Mucosa of rectum (tissue), 2 donors: Measurements from ENCODE around the gene ZDHHC19.
A peak's percentile ranks its signal among the peaks of the same experiment; 100 is the strongest.
"Not testable (repeated sequence)": the region's sequence is repeated elsewhere in the genome, so short reads cannot be mapped to it uniquely, and the experiment has no call there.

ENCODE experiments used
- H3K27ac ChIP-seq, 2 donors: one replicate each; pipeline ENCODE4 v1.7.0; 2013; ENCODE audit warnings: inconsistent platforms in 2 of 2, low read depth in 2 of 2, low read length in 2 of 2
- H3K27me3 ChIP-seq, 2 donors: one replicate each; pipeline ENCODE4 v1.7.0; 2013; ENCODE audit warnings: low read length in 2 of 2; ENCODE audit not compliant: control insufficient read depth in 2 of 2, insufficient read depth in 2 of 2
- H3K36me3 ChIP-seq, 2 donors: one replicate each; pipeline ENCODE4 v1.7.0; 2013; ENCODE audit warnings: low read length in 2 of 2; ENCODE audit not compliant: control insufficient read depth in 2 of 2, insufficient read depth in 2 of 2
- H3K4me1 ChIP-seq, 2 donors: one replicate each; pipeline ENCODE4 v1.7.0; 2013; ENCODE audit warnings: low read length in 2 of 2, mild to moderate bottlenecking in 1 of 2; ENCODE audit not compliant: control insufficient read depth in 2 of 2, insufficient read depth in 2 of 2
- H3K4me3 ChIP-seq, 2 donors: one replicate each; pipeline ENCODE4 v1.7.0; 2013; ENCODE audit warnings: low read length in 2 of 2
- H3K9ac ChIP-seq, 2 donors: one replicate each; pipeline ENCODE4 v1.7.0; 2013; ENCODE audit warnings: low read length in 2 of 2, low read depth in 1 of 2, mild to moderate bottlenecking in 1 of 2
- H3K9me3 ChIP-seq, 2 donors: one replicate each; pipeline ENCODE4 v1.7.0; 2013; ENCODE audit warnings: low read length in 2 of 2; ENCODE audit not compliant: control insufficient read depth in 2 of 2
- donor health status: healthy.
- donor health status: Normal muscosa, but diverticular disease.

Gene ZDHHC19

DNA sequence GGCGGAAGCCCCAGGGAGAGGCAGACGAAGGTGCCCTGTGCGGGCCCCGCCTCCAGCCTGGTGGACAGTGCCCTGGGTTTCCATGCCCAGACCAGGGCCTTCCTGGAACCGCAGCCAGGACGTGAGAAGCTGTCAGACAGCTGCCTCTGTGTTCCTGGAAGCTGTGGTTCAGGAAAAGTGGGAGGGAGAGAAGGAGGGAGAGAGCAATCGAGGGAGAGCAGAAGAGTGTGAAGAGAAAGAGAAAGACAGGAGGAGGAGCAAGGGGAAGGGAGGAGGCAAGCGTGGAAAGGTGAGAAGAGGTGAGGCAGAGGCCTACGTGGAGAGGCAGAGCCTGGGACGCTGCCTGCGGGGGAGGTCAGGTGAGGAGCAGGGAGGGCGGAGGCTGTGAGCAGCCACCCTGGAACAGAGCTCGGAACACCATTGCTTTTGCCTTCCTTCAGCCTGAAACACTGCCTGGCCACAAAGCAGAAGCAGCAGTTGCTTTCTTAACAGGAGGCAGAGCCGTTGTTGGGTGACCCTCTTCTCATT lies 18.6 kb downstream of the ZDHHC19 start:
- peak overlapping the region; percentile 29 to 63 for H3K9ac ChIP-seq
- no peaks in the 10 kb centered on the region for H3K27me3 ChIP-seq
- no peak overlapping the region for H3K4me3 ChIP-seq
- H3K4me1 ChIP-seq, result peaks cover 36 to 47% of the 10 kb centered on the region in 2 donors
- H3K36me3 ChIP-seq, result no peaks in the 10 kb centered on the region
- no peaks in the 10 kb centered on the region for H3K9me3 ChIP-seq
- peak overlapping the region; percentile 78 to 85 for H3K27ac ChIP-seq

DNA sequence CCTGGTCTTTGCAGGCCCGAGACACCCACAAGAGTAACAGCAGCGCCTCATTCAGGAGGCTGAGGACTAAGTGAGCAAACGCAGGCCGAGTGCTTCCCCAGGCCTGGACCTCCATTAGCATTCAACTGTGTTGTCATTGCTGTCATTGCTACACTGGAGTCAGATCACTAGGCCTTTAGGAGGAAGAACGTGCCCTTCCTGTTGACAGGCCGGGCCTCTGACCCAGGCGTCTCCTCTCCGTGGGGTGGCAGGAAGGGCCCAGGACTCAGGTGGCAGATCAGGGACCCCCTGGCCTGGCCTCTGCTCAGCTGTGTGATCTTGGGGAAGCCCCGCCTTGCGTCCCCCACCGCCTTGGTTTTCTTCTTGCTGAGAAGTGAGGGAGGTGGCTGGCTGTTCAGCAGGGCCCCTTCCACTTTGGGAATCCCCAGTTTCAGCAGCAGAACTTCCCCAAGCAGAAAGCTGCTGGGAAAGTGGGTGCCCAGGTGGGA lies 19.1 kb downstream of the ZDHHC19 start:
- Histone ChIP-seq H3K9me3 (no peaks in the 10 kb centered on the region), H3K4me1 (peaks cover 36 to 47% of the 10 kb centered on the region in 2 donors), H3K36me3 (no peaks in the 10 kb centered on the region), H3K4me3 (no peak overlapping the region), H3K27ac (peak overlapping the region; percentile 78 to 85), H3K27me3 (no peaks in the 10 kb centered on the region), H3K9ac (peak overlapping the region; percentile 29 to 63)

DNA sequence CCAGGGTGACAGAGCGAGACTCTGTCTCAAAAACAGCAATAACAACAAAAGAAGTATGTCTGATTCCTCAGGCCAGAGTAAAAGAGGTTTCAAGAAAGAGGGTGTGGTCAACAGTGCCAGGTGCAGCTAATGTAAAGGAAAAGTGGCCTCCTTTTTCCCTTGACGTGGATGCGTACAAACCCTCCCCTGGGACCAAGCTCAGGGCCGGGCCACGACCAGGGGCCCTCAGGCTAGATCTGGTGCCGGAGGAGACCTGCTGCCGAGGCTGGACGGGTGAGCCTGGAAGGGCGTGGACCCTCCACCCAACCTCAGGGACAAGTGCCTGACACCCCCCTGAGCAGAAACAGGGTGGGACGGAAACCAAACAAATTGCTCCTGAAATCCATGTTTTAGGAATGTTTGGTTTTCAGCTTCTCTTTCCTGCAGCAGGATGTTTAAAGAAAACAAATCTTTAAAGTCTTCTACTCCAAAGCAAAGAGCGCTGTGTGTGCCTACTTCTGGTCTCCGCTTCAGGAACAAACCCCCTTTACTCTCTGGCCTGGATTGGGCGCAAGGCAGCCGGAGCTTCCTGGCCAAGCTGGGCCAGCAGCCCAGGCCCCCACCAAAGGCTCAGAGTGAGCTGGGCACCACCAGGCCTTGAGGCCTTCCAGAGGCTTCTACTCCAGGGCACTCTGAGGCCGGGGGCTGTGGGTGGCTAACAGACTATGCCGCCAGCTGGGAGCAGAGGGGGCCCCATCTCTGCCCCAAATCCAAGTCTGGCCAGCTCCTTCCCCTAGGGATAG lies 21.4 kb downstream of the ZDHHC19 start:
- H3K36me3 ChIP-seq, result no peaks in the 10 kb centered on the region
- H3K4me3 ChIP-seq, result no peak overlapping the region
- H3K27ac ChIP-seq, result no peak overlapping the region
- no peaks in the 10 kb centered on the region for H3K9me3 ChIP-seq
- H3K4me1 ChIP-seq, result peaks cover 34 to 36% of the 10 kb centered on the region in 2 donors
- H3K9ac ChIP-seq, result peak overlapping the region in 1 of 2 donors; percentile 26
- H3K27me3 ChIP-seq, result no peaks in the 10 kb centered on the region

DNA sequence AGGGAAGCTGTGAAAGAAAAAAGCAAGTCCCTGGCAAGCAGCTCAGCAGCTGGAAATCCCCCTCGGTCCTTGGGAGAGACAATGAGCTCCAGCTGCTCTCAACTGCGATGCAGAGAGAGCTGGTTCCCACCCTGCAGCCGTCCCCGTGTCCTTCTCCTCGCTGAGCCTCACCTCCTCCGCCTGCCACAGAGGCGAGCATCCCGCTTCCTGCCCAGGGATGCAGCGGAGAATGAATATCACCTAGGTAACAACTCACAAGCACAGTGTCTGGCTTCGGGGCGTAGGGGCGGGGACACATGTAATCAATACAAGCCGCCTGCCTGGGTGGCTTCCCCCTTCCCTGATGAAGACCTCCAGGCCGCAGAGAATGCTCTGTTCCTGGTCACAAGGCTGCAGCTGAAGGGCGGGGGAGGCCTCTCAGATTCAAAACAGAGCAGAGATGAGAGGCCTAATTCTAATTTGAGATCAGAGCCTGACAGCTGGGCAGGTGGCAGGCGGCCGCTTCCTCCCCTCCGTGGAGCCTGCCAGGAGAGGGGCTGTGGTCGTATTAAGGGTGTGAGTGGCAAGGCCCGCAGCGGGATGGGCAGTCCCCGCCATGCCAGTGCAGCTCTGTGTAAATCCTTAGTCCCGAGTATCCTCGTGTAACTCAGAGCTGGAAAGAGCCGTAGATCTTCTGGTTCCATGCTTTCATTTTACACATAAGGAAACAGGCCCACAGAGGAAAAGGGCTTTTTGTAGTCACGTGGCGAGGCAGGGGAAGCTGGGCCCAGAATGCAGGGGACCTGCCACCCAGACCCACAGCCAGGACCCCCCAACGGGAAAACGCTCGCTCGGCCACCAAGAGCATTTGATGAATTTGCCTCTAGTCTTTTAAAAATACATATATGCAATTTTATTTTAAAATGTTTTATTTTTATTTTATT lies 24.3 kb downstream of the ZDHHC19 start:
- no peaks in the 10 kb centered on the region for H3K9me3 ChIP-seq

DNA sequence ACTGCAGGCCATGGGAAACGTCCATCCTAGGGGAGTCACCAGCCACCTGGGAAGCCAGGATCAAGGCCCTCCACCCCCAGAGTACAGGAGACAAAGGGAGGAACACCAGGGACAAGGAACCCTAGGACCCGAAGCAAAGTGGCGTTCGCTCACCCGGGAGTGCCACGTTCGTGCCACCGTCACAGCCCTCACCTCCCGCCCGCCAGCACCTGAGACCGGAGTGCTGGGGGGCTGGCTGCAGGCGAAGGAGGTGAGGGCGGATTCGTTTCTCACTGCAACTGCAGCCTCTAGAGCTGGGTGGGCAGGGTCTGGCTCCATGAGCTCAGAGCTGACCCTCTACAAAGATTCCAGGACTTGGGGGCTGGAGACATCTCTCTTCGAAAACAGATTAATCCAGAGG lies 26.3 kb downstream of the ZDHHC19 start:
- Histone ChIP-seq H3K9ac (no peak overlapping the region), H3K27me3 (no peaks in the 10 kb centered on the region), H3K27ac (peak overlapping the region in 1 of 2 donors; percentile 9), H3K9me3 (no peaks in the 10 kb centered on the region), H3K4me3 (no peak overlapping the region), H3K4me1 (peaks cover 21 to 33% of the 10 kb centered on the region in 2 donors), H3K36me3 (no peaks in the 10 kb centered on the region)

More for the DNA sequence above, 24.3 kb downstream of the ZDHHC19 start:
- Histone ChIP-seq H3K4me3 (peak overlapping the region in 1 of 2 donors; percentile 38), H3K27me3 (no peaks in the 10 kb centered on the region), H3K9ac (peak overlapping the region in 1 of 2 donors; percentile 41), H3K4me1 (peaks cover 19 to 27% of the 10 kb centered on the region in 2 donors), H3K27ac (peak overlapping the region in 1 of 2 donors; percentile 56), H3K36me3 (no peaks in the 10 kb centered on the region)

DNA sequence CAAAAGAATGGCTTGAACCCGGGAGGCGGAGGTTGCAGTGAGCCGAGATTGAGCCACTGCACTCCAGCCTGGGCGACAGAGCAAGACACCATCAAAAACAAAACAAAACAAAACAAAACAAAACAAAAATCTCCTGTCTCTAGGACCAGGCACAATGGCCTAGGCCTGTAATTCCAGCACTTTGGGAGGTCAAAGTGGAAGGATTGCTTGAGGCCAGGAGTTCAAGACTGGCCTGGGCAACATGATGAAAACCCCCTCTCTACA lies 27.1 kb downstream of the ZDHHC19 start:
- H3K4me3 ChIP-seq, H3K27me3 ChIP-seq, H3K36me3 ChIP-seq, H3K9me3 ChIP-seq: not testable (repeated sequence)
- peaks cover 25 to 37% of the 10 kb centered on the region in 2 donors for H3K4me1 ChIP-seq
- peak overlapping the region in 1 of 2 donors; percentile 31 for H3K9ac ChIP-seq
- peak overlapping the region; percentile 90 to 94 for H3K27ac ChIP-seq

DNA sequence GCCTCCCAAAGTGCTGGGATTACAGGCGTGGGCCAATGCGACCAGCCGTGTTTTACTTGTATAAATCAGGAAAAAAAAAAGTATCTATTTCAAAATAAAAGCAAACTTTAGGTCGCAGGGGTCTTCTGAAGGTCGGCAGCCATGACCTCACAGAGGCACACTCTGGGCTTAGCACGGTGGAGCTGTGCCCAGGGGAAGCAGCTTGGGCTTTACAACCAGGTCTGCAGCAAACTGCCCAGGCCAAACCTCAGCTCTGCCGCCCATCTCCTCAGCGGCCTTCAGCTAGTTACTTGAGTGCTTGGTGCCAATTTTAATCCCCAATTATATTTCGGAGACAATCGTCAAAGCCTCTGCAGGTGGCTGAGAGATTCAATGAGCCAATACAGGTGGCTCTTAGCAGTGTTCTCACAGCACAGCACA lies 30.1 kb downstream of the ZDHHC19 start:
- Histone ChIP-seq H3K27ac (no peak overlapping the region), H3K9ac (no peak overlapping the region), H3K27me3 (no peaks in the 10 kb centered on the region), H3K4me1 (peaks cover 36 to 48% of the 10 kb centered on the region in 2 donors), H3K9me3 (no peaks in the 10 kb centered on the region), H3K36me3 (no peaks in the 10 kb centered on the region), H3K4me3 (no peak overlapping the region)

DNA sequence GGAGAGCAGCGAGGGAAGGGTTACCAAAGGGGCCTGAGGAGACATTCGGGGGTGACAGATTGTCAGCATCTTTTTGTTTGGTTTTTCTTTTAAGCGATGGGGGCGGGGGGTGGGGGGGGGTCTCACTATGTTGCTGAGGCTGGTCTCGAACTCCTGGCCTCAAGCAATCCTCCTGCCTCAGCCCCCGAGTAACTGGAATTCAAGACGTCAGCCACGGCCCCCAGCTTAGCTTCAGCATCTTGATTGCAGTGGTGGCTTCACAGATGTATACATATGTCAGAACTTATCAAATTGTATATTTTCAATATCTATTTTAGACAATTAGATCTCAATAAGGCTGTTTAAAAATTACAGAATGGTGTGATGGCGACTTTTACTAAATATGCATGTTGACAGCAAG lies 30.9 kb downstream of the ZDHHC19 start:
- Histone ChIP-seq H3K9me3 (no peaks in the 10 kb centered on the region), H3K4me1 (peaks cover 36 to 48% of the 10 kb centered on the region in 2 donors), H3K4me3 (peak overlapping the region; percentile 1 to 37), H3K27me3 (no peaks in the 10 kb centered on the region), H3K36me3 (no peaks in the 10 kb centered on the region), H3K27ac (peak overlapping the region; percentile 77 to 84), H3K9ac (peak overlapping the region in 1 of 2 donors; percentile 56)

DNA sequence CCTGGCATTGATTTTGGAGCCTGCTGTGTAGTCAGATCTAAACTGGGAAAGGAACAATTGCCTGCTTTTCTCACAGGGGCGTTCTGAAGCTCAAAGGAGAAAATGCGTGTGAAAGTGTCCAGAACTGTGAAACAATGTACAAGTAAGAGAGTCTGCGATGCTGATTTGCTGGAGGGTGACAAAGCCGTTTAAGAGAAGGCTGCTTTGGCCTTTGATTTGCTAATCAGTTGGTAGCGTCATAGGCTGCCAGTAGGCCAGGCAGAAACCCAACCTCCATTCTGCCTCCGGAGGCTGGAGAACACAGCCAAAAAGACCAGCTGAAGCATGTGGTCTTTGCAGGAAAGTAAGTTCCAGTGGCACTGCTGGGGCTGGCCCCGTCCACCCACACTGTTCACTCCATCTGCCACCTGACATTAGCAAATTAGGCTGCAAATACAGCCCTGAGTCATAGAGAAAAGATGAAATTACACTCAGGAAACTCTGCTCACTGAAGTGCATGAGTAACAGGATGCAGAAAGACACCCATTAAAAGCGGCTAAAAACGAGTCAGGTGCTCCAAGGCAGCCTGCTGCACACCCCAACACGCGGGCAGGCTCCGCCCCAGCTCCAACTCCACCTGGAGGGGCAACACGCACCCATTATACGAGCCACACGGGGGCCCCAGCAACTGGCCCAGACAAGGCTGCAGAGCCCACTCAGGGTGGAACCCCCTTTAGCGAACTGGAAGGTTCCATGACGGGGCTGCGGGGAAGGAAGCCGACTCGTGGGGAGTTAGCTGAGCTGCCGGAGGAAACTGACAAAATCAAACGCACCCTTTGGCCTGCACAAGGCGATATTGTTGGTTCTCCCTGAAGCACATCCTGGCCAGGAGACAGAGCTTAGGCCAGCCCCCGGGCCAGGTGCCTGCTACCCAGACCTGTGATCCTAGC lies 31.6 kb downstream of the ZDHHC19 start:
- peak overlapping the region; percentile 77 to 84 for H3K27ac ChIP-seq
- no peaks in the 10 kb centered on the region for H3K9me3 ChIP-seq
- H3K4me3 ChIP-seq, result peak overlapping the region; percentile 1 to 37
- no peaks in the 10 kb centered on the region for H3K27me3 ChIP-seq
- peak overlapping the region; percentile 19 to 56 for H3K9ac ChIP-seq
- H3K4me1 ChIP-seq, result peaks cover 36 to 48% of the 10 kb centered on the region in 2 donors
- no peaks in the 10 kb centered on the region for H3K36me3 ChIP-seq
